Esophagus squamous epithelium (tissue), 5 donors: ENCODE results near the gene PKD2. TPM values are rescaled to one million over a fixed set of nuclear protein-coding genes. Genes with fewer than 3 reads are reported as not detected.
A peak's percentile ranks its signal among the peaks of the same experiment; 100 is the strongest.

ENCODE experiments used
- DNase-seq: peaks from one replicate; lab custom pipeline; 2025; lab: John Stamatoyannopoulos, UW
- H3K27ac ChIP-seq, 4 donors: fragments of 200-600 bp; sonication (generic); one replicate each; pipeline ENCODE4 v1.5.1; 2016 to 2019; ENCODE audit warnings: mild to moderate bottlenecking in 1 of 4
- H3K27me3 ChIP-seq, 4 donors: fragments of 200-600 bp; sonication (generic); 1 replicate in 3 of 4; 2 replicates in 1 of 4; pipeline versions ENCODE4 v1.5.1 to v1.6.0; 2017 to 2021; ENCODE audit warnings: antibody characterized with exemption in 1 of 4
- H3K36me3 ChIP-seq, 3 donors: fragments of 200-600 bp; sonication (generic); one replicate each; pipeline ENCODE4 v1.5.1; 2016 to 2019
- H3K4me1 ChIP-seq, 3 donors: fragments of 200-600 bp; sonication (generic); one replicate each; pipeline ENCODE4 v1.5.1; 2017 to 2019
- H3K4me3 ChIP-seq, 4 donors: fragments of 200-600 bp; sonication (generic); 1 replicate in 3 of 4; 2 replicates in 1 of 4; pipeline ENCODE4 v1.5.1; 2016 to 2019; ENCODE audit warnings: mild to moderate bottlenecking in 2 of 4, moderate library complexity in 1 of 4
- H3K9me3 ChIP-seq, 3 donors: fragments of 200-600 bp; sonication (generic); one replicate each; pipeline ENCODE4 v1.5.1; 2016 to 2019
- CTCF ChIP-seq, 6 experiments: fragments of 450-650 bp in 4 of 6; fragments of 200-600 bp in 2 of 6; sonication (generic) in 2 of 6; IDR thresholded peaks; one replicate each; pipeline ENCODE4 v1.5.1; 2016 to 2019; ENCODE audit warnings: antibody characterized with exemption in 6 of 6, mild to moderate bottlenecking in 4 of 6, moderate library complexity in 4 of 6
- POLR2A ChIP-seq, 4 donors: fragments of 450-650 bp; IDR thresholded peaks; one replicate each; pipeline ENCODE4 v1.6.1; 2017; ENCODE audit warnings: antibody characterized with exemption in 4 of 4, mild to moderate bottlenecking in 4 of 4, moderate library complexity in 3 of 4
- WGBS, 2 donors: methylation state at CpG; one replicate each; pipeline ENCODE4 v1.1.5; 2018; 5-methylcytosine and 5-hydroxymethylcytosine counted together
- intact Hi-C: fragments of 100-400 bp; cut with DNase I; formaldehyde crosslinking; loops from one replicate; pipeline ENCODE4 v1.15.0; 2022
- total RNA-seq, 4 donors: library from RNA; depleted of rRNA; stranded (reverse); fragments of >200 nt; gene quantifications; one replicate each; pipeline ENCODE4 v1.1.0, GENCODE V29; 2016
- donor health status: DM: yes; HTN: yes; CAD: no.

The PKD2 gene
- total RNA-seq, 4 donors from 2014 or later, result 9.4 to 34.7 (median 13.9) TPM

GRCh38 chr4:87981486-87981885 is 25.9 kb upstream of the PKD2 start:
- Histone ChIP-seq H3K27ac (no peak overlapping the region), H3K4me1 (no peaks in the 10 kb centered on the region), H3K9me3 (no peaks in the 10 kb centered on the region), H3K4me3 (no peak overlapping the region), H3K36me3 (no peaks in the 10 kb centered on the region), H3K27me3 (no peaks in the 10 kb centered on the region)
- DNase-seq, result no peak
- intact Hi-C loops, result no loop called here
- TF ChIP-seq POLR2A (IDR thresholded peaks at IDR 0.05), result no peak
- TF ChIP-seq CTCF (IDR thresholded peaks at IDR 0.05), result no peak
- WGBS, 2 donors, result 86 to 92% methylated on average over 8 of the region's 8 CpGs

GRCh38 chr4:87982036-87982435 is 25.4 kb upstream of the PKD2 start:
- TF ChIP-seq CTCF (IDR thresholded peaks at IDR 0.05), result no peak
- TF ChIP-seq POLR2A (IDR thresholded peaks at IDR 0.05), result no peak
- intact Hi-C loops, result no loop called here
- WGBS, 2 donors, result 82 to 83% methylated on average over 1 of the region's 1 CpG
- Histone ChIP-seq H3K4me1 (no peaks in the 10 kb centered on the region), H3K4me3 (no peak overlapping the region), H3K36me3 (no peaks in the 10 kb centered on the region), H3K27ac (no peak overlapping the region), H3K27me3 (no peaks in the 10 kb centered on the region), H3K9me3 (no peaks in the 10 kb centered on the region)
- DNase-seq, result no peak

GRCh38 chr4:87982446-87983010 is 24.9 kb upstream of the PKD2 start:
- no peak for TF ChIP-seq CTCF (IDR thresholded peaks at IDR 0.05)
- TF ChIP-seq POLR2A (IDR thresholded peaks at IDR 0.05), result no peak
- Histone ChIP-seq H3K27me3 (no peaks in the 10 kb centered on the region), H3K4me1 (no peaks in the 10 kb centered on the region), H3K27ac (no peak overlapping the region), H3K4me3 (no peak overlapping the region), H3K9me3 (no peaks in the 10 kb centered on the region), H3K36me3 (no peaks in the 10 kb centered on the region)
- intact Hi-C loops, result no loop called here
- 88% methylated on average over 10 to 11 of the region's 13 CpGs for WGBS, 2 donors
- no peak for DNase-seq

- Histone ChIP-seq H3K27me3 (no peaks in the 10 kb centered on the region), H3K4me3 (no peak overlapping the region), H3K9me3 (no peaks in the 10 kb centered on the region), H3K27ac (no peak overlapping the region), H3K36me3 (no peaks in the 10 kb centered on the region), H3K4me1 (no peaks in the 10 kb centered on the region)
- TF ChIP-seq CTCF (IDR thresholded peaks at IDR 0.05) (no peak), POLR2A (IDR thresholded peaks at IDR 0.05) (no peak)
- intact Hi-C loops, result no loop called here
- WGBS, 2 donors, result 91 to 92% methylated on average over 2 of the region's 2 CpGs
- DNase-seq, result no peak
Measured at GRCh38 chr4:87983996-87984395, 23.4 kb upstream of the PKD2 start.

- no peak for DNase-seq
- Histone ChIP-seq H3K27me3 (no peaks in the 10 kb centered on the region), H3K4me3 (no peak overlapping the region), H3K9me3 (no peaks in the 10 kb centered on the region), H3K4me1 (no peaks in the 10 kb centered on the region), H3K27ac (no peak overlapping the region), H3K36me3 (no peaks in the 10 kb centered on the region)
- TF ChIP-seq CTCF (IDR thresholded peaks at IDR 0.05), result peak in 5 of 6 experiments; percentile 13 to 40 (median 30)
- TF ChIP-seq POLR2A (IDR thresholded peaks at IDR 0.05), result no peak
- 0% methylated on average over 1 of the region's 1 CpG; no CpG with 5 or more reads in 1 of the 2 donors for WGBS, 2 donors
- intact Hi-C loops, result no loop called here
Measured at GRCh38 chr4:87985097-87985886, 22.1 kb upstream of the PKD2 start.
